Measurements from ENCODE around the gene ALG14.
"Not testable (repeated sequence)": the region's sequence is repeated elsewhere in the genome, so short reads cannot be mapped to it uniquely, and the experiment has no call there.

ALG14 gene

GRCh38 chr1:95021119-95021518 is 51.6 kb downstream of the ALG14 start:
- Histone ChIP-seq H3K27me3 (ENCODE audit: insufficient read depth, poor library complexity, severe bottlenecking) (no peaks in the 10 kb centered on the region), H3K4me3 (replicated peaks; ENCODE audit: insufficient read depth, low read length) (no peak overlapping the region), H3K27ac (replicated peaks) (no peak overlapping the region)
- DNase-seq (ENCODE audit: low read depth in 1 of 2, low spot score in 1 of 2) = no peak
- TF ChIP-seq REST (IDR thresholded peaks at IDR 0.05; ENCODE audit: insufficient replicate concordance, low read depth) (no peak), SPI1 (IDR thresholded peaks at IDR 0.05; ENCODE audit: borderline replicate concordance, low read depth) (no peak), POLR2AphosphoS5 (IDR thresholded peaks at IDR 0.05; ENCODE audit: low read depth) (no peak), CTCF (IDR thresholded peaks at IDR 0.05; ENCODE audit: insufficient read depth, low read length) (no peak), GABPA (IDR thresholded peaks at IDR 0.05; ENCODE audit: low read depth) (no peak)

DNA sequence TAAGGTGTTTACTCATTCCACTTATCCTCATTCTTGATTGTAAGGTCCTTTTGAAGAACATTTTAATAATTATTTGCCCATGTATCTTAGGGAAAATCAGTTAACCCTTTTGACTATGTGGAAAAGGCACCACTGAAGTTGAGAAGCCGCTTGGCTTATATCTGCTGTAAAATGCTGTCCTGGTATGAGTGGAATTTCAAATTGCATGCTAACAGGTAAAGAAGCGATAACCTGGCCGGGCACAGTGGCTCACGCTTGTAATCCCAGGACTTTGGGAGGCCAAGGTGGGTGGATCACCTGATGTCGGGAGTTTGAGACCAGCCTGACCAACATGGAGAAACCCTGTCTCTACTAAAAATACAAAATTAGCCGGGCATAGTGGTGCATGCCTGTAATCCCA is 53.3 kb downstream of the ALG14 start:
- H3K27me3 ChIP-seq (ENCODE audit: insufficient read depth, poor library complexity, severe bottlenecking); H3K4me3 ChIP-seq (replicated peaks; ENCODE audit: insufficient read depth, low read length); DNase-seq (ENCODE audit: low read depth in 1 of 2, low spot score in 1 of 2); H3K27ac ChIP-seq (replicated peaks): not testable (repeated sequence)

DNA sequence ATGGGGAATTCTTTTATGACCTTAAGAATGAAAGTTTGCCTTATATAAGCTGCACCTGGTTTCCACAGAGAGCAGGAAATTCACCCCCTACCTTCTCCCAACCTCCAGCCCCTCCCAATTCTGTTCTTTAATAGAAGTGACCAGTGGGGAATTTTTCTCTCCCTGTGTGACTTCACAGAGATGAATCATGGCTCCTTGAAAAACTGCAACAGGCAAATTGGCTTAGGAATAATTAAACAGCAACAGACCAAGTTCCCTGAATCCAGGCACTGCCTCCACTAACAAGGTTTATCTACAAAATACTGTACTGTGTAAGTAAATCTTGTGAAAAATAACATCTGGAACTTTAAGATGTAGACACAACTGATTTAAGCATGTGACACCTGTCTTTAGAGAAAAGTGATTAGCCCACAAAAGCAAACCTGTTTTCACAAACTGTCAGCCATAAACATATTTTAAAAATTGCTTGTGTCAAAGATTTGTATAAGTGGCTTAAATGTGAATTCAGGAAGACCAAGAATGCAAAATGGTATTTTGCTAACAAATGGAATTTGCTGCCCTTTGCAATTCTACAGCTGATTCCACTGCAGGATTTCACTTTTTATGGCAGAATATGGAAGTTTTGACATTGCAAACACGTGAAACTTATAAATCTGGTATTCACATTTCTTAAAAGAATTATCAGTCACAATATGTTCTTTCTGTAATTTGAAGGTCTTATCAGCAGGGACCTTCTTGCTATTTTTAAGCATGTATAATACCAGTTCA is 54.0 kb downstream of the ALG14 start:
- H3K4me3 ChIP-seq (replicated peaks; ENCODE audit: insufficient read depth, low read length) = no peak overlapping the region
- no peak overlapping the region for H3K27ac ChIP-seq (replicated peaks)
- no peaks in the 10 kb centered on the region for H3K27me3 ChIP-seq (ENCODE audit: insufficient read depth, poor library complexity, severe bottlenecking)
- no peak for DNase-seq (ENCODE audit: low read depth in 1 of 2, low spot score in 1 of 2)
- TF ChIP-seq SPI1 (IDR thresholded peaks at IDR 0.05; ENCODE audit: borderline replicate concordance, low read depth) = no peak
- no peak for TF ChIP-seq REST (IDR thresholded peaks at IDR 0.05; ENCODE audit: insufficient replicate concordance, low read depth)
- TF ChIP-seq CTCF (IDR thresholded peaks at IDR 0.05; ENCODE audit: insufficient read depth, low read length) = no peak
- no peak for TF ChIP-seq GABPA (IDR thresholded peaks at IDR 0.05; ENCODE audit: low read depth)
- TF ChIP-seq POLR2AphosphoS5 (IDR thresholded peaks at IDR 0.05; ENCODE audit: low read depth) = no peak

- Histone ChIP-seq H3K27ac (replicated peaks) (no peak overlapping the region), H3K4me3 (replicated peaks; ENCODE audit: insufficient read depth, low read length) (no peak overlapping the region), H3K27me3 (ENCODE audit: insufficient read depth, poor library complexity, severe bottlenecking) (no peaks in the 10 kb centered on the region)
- TF ChIP-seq POLR2AphosphoS5 (IDR thresholded peaks at IDR 0.05; ENCODE audit: low read depth) = no peak
- no peak for TF ChIP-seq SPI1 (IDR thresholded peaks at IDR 0.05; ENCODE audit: borderline replicate concordance, low read depth)
- no peak for TF ChIP-seq CTCF (IDR thresholded peaks at IDR 0.05; ENCODE audit: insufficient read depth, low read length)
- no peak for TF ChIP-seq GABPA (IDR thresholded peaks at IDR 0.05; ENCODE audit: low read depth)
- TF ChIP-seq REST (IDR thresholded peaks at IDR 0.05; ENCODE audit: insufficient replicate concordance, low read depth) = no peak
- no peak for DNase-seq (ENCODE audit: low read depth in 1 of 2, low spot score in 1 of 2)
These were observed 55.0 kb downstream of the ALG14 start for GRCh38 chr1:95017775-95018174.
